NCI-H2107 treated with DMSO at 0.1 percent for 48 hours (cell line): ENCODE data around the gene LHX4.

Experiments
- DNase-seq: peaks from one replicate; lab custom pipeline; 2025; ENCODE audit not compliant: unreplicated experiment; lab: John Stamatoyannopoulos, UW

Gene LHX4

GRCh38 chr1:180229483-180230415 lies at the start of gene LHX4:
Gene LHX4, plus strand, starts transcription at chr1:180230264. Its CDS starts 266 bp downstream, at chr1:180230530.
- DNase-seq = no peak

GRCh38 chr1:180181048-180181447 lies 49.0 kb upstream of the LHX4 start:
- no peak for DNase-seq

GRCh38 chr1:180181996-180182642 lies 47.9 kb upstream of the LHX4 start:
- no peak for DNase-seq

- no peak for DNase-seq
Measured at GRCh38 chr1:180182643-180183311, 47.3 kb upstream of the LHX4 start.

GRCh38 chr1:180183426-180183825 lies 46.6 kb upstream of the LHX4 start:
- no peak for DNase-seq

GRCh38 chr1:180184041-180184440 lies 46.0 kb upstream of the LHX4 start:
- DNase-seq = no peak

GRCh38 chr1:180185281-180185680 lies 44.8 kb upstream of the LHX4 start:
- no peak for DNase-seq

- DNase-seq = no peak
Measured at GRCh38 chr1:180185971-180186645, 44.0 kb upstream of the LHX4 start.

- no peak for DNase-seq
Measured at GRCh38 chr1:180186831-180187230, 43.2 kb upstream of the LHX4 start.

- no peak for DNase-seq
Measured at GRCh38 chr1:180187626-180188025, 42.4 kb upstream of the LHX4 start.

GRCh38 chr1:180188091-180188506 lies 42.0 kb upstream of the LHX4 start:
- DNase-seq = peak; percentile 23

GRCh38 chr1:180188684-180189175 lies 41.3 kb upstream of the LHX4 start:
- DNase-seq = no peak

GRCh38 chr1:180190091-180190490 lies 40.0 kb upstream of the LHX4 start:
- DNase-seq = no peak

- no peak for DNase-seq
Measured at GRCh38 chr1:180192172-180192571, 37.9 kb upstream of the LHX4 start.

GRCh38 chr1:180193141-180194047 lies 36.7 kb upstream of the LHX4 start:
- DNase-seq = no peak

GRCh38 chr1:180194048-180194425 lies 36.0 kb upstream of the LHX4 start:
- DNase-seq = no peak

GRCh38 chr1:180194546-180195207 lies 35.4 kb upstream of the LHX4 start:
- peak; percentile 61 for DNase-seq

GRCh38 chr1:180195401-180195800 lies 34.7 kb upstream of the LHX4 start:
- no peak for DNase-seq

- no peak for DNase-seq
Measured at GRCh38 chr1:180195916-180196315, 34.1 kb upstream of the LHX4 start.
